ENCODE data around the gene PLA2G15.

PLA2G15 gene, protein sequence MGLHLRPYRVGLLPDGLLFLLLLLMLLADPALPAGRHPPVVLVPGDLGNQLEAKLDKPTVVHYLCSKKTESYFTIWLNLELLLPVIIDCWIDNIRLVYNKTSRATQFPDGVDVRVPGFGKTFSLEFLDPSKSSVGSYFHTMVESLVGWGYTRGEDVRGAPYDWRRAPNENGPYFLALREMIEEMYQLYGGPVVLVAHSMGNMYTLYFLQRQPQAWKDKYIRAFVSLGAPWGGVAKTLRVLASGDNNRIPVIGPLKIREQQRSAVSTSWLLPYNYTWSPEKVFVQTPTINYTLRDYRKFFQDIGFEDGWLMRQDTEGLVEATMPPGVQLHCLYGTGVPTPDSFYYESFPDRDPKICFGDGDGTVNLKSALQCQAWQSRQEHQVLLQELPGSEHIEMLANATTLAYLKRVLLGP

DNA sequence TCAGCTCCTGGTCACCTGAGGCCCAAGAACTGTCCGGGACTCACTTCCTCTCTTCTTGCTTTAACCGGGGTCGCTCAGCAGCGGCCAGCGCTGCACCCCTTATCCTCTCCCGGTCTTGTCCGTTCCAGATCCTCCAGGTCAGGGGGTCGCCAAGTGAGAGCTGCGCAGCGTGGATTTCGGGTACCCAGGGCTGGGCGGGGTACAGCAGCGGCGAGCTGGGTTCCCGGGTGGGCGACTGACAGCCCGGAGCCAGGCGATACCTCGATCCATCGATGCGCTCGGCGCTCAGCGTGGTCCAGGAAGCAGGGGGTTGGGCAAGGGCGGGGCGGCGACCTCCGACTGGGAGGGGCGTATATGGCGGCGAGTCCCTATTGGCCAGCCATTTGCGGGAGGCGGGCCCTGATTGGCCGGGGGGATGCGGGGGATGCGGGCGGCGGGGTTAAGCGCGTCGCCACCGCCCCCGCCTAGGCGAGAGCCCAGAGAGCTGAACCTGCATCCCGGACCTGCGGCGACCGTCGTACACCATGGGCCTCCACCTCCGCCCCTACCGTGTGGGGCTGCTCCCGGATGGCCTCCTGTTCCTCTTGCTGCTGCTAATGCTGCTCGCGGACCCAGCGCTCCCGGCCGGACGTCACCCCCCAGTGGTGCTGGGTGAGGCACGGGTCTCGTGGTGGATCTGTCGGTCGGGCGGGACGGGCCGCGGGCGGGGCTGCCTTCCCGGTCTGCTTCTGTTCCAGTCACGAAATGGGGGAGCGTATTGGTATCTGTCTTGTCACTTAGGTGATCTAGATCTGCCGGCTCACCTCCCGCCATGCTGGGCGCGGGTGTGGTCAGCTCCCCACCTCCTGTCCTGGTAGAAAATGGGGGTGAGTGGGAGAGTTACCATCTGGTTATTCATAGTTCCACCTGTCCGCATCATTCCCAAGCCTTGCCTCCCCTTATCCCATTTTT is at the start of gene PLA2G15:
Gene PLA2G15, plus strand, starts transcription at position 471 of the 951 bp plus-strand sequence. Its CDS starts 54 bp downstream, at position 525.
- DNase-seq (ENCODE audit: low spot score): peak; percentile 98

GRCh38 chr16:68197250-68197649 is 47.9 kb upstream of the PLA2G15 start:
- no peak for DNase-seq (ENCODE audit: low spot score)

DNA sequence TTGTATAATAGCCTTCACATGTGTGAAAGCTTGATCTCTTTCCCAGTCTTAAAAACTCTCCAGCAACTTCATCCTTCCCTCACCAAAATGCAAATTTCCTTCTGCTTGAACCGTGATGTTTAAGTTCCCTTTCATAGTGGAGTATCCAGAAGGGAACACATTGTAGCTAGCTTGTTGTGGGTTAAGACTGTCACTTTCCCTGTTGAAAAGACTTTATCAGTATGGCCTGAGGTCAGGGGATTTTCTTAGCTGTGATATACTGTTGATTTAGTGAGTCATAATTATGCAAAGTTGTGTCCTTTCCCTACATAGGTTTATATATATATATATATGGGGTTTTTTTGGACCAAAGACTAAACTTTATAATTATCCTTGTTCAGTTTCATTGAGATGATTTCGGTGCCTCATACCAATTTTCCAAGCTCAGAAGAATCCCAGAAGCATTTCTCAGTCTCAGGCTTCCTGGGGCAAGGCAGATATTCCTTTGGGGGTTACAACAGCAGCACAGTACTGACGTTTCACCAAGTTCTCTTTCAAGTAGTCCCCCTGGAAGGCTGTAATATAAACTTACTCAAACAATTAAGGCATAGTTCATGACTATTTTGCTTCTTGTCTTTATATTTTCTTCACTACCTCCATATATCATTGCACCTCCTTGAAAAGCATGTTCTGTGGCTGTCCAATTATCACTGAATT is 44.9 kb upstream of the PLA2G15 start:
- no peak for DNase-seq (ENCODE audit: low spot score)

DNA sequence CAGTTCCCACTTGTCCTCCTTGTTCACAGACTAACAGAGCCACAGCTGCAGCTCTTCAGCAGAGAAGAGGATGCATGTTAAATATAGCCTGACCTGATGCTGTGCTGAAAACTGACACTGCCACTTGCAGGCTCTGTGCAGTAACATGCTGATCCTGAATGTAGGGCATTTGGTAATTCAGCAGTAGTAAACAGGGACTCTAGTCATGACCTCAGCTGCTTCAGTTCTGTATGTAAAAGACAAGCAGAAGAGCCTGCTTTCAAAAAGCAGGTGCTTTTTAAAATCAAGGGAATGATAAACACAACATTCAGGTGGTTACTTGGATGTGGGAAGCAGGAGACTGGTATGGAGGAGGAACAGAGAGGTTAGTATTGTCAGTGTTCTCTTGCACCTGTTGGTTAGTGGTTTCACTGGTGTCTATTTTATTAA is 43.1 kb upstream of the PLA2G15 start:
- DNase-seq (ENCODE audit: low spot score): no peak

- no peak for DNase-seq (ENCODE audit: low spot score)
Measured at GRCh38 chr16:68206245-68206644, 38.9 kb upstream of the PLA2G15 start.

- no peak for DNase-seq (ENCODE audit: low spot score)
Measured at GRCh38 chr16:68214726-68215125, 30.4 kb upstream of the PLA2G15 start.

- DNase-seq (ENCODE audit: low spot score): no peak
Measured at GRCh38 chr16:68215302-68215701, 29.9 kb upstream of the PLA2G15 start.

DNA sequence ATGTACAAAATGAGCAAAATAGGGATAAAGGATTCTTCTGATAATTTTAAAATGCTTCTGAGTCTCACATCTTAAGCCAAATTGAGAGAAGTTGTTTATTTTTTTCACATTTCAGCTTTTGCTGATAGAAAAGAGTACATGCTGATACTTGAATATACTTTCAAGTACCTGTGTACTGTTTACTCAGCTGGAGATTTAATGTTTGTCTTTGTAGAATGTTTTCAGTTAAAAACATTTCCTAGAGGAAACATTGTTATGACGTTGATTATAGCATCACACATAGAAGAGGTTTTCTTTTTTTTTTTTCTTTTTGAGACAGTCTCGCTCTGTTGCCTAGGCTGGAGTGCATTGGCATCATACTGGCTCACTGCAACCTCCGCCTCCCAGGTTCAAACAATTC is 28.9 kb upstream of the PLA2G15 start:
- no peak for DNase-seq (ENCODE audit: low spot score)

- DNase-seq (ENCODE audit: low spot score): no peak
Measured at GRCh38 chr16:68217506-68217905, 27.7 kb upstream of the PLA2G15 start.

DNA sequence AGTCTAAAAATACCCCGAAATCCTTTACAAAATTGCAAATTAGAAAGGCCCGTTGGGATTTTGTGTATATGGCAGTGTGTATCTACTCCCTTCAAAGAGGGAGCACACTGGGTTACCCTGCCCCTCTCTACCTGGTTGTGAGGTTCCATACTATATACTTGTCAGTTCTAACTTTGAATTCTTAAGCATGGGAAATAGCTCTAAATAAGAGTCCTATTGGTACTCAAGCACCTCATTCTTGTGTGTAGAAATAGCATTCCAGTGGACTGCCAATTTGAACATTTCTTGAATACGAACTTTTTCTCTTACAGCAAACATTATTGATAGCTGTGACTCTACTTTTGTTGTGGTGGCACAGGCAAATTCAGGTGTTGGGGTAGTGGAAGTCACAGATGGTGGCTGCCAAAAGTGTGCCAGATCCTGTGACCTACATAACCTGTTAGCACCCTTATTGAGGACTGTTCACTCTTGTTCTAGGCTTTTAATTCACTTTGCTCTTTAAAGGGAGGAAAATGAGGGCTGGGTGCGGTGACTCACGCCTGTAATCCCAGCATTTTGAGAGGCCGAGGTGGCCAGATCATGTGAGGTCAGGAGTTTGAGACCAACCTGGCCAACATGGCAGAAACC is 25.3 kb upstream of the PLA2G15 start:
- no peak for DNase-seq (ENCODE audit: low spot score)

DNA sequence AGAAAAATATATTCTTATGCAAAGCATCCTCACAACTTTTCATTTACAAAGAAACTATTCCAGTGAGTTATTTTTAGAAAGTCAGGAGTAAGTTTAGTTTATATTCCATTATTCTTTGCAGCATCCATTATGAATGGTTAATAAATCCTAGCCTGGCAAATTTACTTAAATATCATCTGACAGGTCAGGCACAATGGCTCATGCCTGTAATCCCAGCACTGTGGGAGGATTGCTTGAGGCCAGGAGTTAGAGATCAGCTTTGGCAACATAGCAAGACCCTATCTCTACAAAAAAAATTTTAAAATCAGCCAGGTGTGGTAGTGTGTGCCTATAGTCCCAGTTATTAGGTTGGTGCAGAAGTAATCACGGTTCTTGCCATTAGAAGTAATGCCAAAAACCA is 22.1 kb upstream of the PLA2G15 start:
- DNase-seq (ENCODE audit: low spot score): no peak

DNA sequence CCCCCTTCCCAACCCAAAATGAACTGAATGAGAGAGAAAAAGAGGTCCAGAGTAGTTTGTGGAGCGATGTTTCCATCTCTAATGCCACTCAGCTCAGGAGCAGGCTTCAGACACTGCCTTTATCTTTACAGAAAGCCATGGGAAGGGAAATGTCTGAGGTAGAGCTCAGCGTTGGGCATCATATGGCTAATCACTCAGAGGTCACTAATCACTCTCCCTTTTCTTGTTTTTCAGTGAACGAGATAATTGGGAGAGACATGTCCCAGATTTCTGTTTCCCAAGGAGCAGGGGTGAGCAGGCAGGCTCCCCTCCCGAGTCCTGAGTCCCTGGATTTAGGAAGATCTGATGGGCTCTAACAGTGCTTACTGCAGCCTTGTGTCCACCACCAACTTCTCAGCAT is 19.1 kb upstream of the PLA2G15 start:
- no peak for DNase-seq (ENCODE audit: low spot score)

DNA sequence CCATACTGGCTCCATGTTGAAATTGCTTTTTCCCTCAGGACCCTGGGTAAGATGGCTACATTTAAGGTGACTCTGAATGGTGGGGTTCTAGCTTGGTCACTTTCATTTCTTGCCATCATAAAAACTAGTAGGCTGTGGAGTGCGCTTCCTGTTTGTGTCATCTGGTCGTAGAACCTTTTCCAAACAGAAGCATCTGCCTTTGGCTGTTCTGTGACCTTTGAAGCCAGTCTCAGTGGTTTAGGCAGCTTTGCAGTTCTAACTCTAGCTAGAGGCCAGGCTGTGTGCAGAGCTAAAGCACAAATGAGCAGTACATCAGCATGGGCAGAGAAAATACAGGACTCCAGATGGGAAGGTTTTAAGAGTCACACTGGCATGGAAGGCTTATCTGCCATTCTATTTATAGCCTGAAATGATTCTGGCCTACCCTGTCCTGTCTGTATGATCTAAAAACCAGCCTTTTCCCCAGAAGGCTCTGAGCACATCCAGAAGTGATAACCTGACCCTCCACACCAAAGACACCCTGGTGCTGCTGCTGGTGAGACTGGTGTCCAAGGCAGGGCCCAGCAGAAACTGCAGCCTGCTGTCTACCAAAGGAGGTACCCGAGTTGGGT is 17.9 kb upstream of the PLA2G15 start:
- DNase-seq (ENCODE audit: low spot score): no peak

- DNase-seq (ENCODE audit: low spot score): no peak
Measured at GRCh38 chr16:68227850-68228553, 17.2 kb upstream of the PLA2G15 start.

- DNase-seq (ENCODE audit: low spot score): no peak
Measured at GRCh38 chr16:68228652-68229051, 16.5 kb upstream of the PLA2G15 start.

- peak; percentile 85 for DNase-seq (ENCODE audit: low spot score)
Measured at GRCh38 chr16:68229431-68230175, 15.6 kb upstream of the PLA2G15 start.

DNA sequence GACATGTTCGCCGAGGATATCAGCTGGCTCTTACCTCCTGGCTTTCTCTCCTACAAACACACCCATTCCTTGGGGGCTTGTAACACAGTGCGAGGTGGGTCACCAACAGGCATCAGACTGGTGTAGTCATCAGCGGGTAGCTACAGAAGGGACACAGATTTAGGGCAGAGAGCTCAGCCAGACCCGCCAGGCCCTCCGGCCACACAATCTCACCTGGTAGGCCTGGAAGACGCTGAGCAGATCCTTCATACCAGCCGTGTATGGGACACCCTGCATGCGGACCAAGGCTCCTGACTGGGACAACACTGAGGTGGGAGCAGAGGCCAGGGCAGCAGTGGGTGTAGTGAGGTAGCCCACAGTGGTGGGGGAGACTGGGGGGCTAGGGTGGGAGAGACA is 15.0 kb upstream of the PLA2G15 start:
- no peak for DNase-seq (ENCODE audit: low spot score)

- DNase-seq (ENCODE audit: low spot score): no peak
Measured at GRCh38 chr16:68230956-68231355, 14.2 kb upstream of the PLA2G15 start.

DNA sequence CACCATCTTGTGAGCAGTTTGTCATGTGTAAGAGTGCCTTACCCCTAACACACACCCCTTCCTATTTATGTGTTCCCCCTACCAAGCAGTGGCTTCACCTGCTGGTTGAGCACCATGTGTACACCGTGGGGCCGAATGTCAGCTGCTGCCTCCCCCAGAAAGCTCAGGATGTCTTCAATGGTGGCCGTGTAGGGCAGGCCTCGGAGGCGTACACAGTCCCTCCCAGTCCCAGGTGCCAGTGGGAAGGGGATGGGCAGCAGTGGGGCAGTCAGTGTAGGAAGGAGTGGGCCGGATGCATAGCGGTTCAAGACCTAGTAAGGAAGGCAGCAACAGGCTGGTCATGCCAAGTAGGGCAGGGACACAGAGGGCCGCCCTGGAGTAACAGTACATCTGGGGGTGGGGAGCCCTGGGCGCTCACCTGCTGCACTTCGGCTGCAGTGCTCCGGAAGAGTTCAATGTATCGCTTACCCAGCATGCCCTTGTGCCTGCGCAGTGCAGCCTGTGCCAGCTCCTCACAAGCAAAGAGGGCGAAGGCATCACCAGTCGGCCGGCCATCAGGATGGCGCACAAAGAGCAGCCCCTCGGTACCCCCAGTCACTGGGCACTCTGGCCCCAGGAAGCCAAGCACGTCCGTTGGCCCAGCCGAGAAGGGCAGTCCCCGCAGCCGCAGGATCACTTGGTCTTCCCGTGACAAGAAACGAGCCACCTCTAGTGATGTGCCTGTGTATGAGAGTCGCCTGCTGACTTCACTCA is 13.6 kb upstream of the PLA2G15 start:
- no peak for DNase-seq (ENCODE audit: low spot score)

All from AG20443 (cell line).